ENCODE results near the gene UBC.

DNA sequence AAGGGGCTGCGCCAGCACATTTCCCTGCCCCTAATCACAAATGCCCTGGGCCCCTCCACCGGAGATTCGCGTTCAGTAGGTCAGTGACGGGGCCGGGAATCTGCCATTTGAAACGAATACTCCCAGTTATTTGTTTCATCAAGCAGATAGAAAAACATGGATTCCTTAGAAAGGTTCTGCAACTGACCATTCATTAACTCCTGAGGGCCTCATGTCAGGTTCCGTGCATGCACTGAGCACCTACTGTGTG lies 25.6 kb upstream of the UBC start:
- TF ChIP-seq, protein P1, sequence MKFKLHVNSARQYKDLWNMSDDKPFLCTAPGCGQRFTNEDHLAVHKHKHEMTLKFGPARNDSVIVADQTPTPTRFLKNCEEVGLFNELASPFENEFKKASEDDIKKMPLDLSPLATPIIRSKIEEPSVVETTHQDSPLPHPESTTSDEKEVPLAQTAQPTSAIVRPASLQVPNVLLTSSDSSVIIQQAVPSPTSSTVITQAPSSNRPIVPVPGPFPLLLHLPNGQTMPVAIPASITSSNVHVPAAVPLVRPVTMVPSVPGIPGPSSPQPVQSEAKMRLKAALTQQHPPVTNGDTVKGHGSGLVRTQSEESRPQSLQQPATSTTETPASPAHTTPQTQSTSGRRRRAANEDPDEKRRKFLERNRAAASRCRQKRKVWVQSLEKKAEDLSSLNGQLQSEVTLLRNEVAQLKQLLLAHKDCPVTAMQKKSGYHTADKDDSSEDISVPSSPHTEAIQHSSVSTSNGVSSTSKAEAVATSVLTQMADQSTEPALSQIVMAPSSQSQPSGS (CRISPR knock-in tag; IDR thresholded peaks at IDR 0.05): no peak
- TF ChIP-seq SIN3B (IDR thresholded peaks at IDR 0.05; ENCODE audit: low read depth) (no peak), SP1 (CRISPR knock-in tag; IDR thresholded peaks at IDR 0.05) (no peak), POLR2A (conservative IDR thresholded peaks at IDR 0.05) (no peak), ZNF224 (CRISPR knock-in tag; IDR thresholded peaks at IDR 0.05) (no peak), RAD51 (IDR thresholded peaks at IDR 0.05; ENCODE audit: borderline replicate concordance, low read depth) (peak; percentile 2; the same call in 1 of the 2 replicates), ZNF140 (CRISPR knock-in tag; IDR thresholded peaks at IDR 0.05) (no peak), TBL1XR1 (IDR thresholded peaks at IDR 0.05; ENCODE audit: low read length in 2 of 2) (no peak), EZH2 (IDR thresholded peaks at IDR 0.05; ENCODE audit: borderline replicate concordance, low read depth, low read length) (no peak), HDAC3 (IDR thresholded peaks at IDR 0.05; ENCODE audit: borderline replicate concordance, partially characterized antibody) (no peak)
- TF ChIP-seq, protein P2, sequence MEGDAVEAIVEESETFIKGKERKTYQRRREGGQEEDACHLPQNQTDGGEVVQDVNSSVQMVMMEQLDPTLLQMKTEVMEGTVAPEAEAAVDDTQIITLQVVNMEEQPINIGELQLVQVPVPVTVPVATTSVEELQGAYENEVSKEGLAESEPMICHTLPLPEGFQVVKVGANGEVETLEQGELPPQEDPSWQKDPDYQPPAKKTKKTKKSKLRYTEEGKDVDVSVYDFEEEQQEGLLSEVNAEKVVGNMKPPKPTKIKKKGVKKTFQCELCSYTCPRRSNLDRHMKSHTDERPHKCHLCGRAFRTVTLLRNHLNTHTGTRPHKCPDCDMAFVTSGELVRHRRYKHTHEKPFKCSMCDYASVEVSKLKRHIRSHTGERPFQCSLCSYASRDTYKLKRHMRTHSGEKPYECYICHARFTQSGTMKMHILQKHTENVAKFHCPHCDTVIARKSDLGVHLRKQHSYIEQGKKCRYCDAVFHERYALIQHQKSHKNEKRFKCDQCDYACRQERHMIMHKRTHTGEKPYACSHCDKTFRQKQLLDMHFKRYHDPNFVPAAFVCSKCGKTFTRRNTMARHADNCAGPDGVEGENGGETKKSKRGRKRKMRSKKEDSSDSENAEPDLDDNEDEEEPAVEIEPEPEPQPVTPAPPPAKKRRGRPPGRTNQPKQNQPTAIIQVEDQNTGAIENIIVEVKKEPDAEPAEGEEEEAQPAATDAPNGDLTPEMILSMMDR (IDR thresholded peaks at IDR 0.05 in 2 of 3, conservative IDR thresholded peaks at IDR 0.05 in 1 of 3; ENCODE audit: insufficient read depth in 2 of 3, low read depth in 1 of 3, low read length in 3 of 3): no peak
- TF ChIP-seq, protein P3, sequence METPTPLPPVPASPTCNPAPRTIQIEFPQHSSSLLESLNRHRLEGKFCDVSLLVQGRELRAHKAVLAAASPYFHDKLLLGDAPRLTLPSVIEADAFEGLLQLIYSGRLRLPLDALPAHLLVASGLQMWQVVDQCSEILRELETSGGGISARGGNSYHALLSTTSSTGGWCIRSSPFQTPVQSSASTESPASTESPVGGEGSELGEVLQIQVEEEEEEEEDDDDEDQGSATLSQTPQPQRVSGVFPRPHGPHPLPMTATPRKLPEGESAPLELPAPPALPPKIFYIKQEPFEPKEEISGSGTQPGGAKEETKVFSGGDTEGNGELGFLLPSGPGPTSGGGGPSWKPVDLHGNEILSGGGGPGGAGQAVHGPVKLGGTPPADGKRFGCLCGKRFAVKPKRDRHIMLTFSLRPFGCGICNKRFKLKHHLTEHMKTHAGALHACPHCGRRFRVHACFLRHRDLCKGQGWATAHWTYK (CRISPR knock-in tag; IDR thresholded peaks at IDR 0.05): no peak
- TF ChIP-seq, protein P4, sequence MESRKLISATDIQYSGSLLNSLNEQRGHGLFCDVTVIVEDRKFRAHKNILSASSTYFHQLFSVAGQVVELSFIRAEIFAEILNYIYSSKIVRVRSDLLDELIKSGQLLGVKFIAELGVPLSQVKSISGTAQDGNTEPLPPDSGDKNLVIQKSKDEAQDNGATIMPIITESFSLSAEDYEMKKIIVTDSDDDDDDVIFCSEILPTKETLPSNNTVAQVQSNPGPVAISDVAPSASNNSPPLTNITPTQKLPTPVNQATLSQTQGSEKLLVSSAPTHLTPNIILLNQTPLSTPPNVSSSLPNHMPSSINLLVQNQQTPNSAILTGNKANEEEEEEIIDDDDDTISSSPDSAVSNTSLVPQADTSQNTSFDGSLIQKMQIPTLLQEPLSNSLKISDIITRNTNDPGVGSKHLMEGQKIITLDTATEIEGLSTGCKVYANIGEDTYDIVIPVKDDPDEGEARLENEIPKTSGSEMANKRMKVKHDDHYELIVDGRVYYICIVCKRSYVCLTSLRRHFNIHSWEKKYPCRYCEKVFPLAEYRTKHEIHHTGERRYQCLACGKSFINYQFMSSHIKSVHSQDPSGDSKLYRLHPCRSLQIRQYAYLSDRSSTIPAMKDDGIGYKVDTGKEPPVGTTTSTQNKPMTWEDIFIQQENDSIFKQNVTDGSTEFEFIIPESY (CRISPR knock-in tag; IDR thresholded peaks at IDR 0.05): no peak

Data from K562 (cell line).